Mesendoderm (in vitro differentiated cells): Measurements from ENCODE around the gene ACTRT2.

Experiments used
- DNase-seq: peaks from one replicate; pipeline ENCODE4 v3.0.0; 2013
- H2AK5ac ChIP-seq: 2 replicates; pipeline ENCODE4 v1.6.1; 2013; ENCODE audit warnings: low read length, inconsistent platforms
- H2BK120ac ChIP-seq: 2 replicates; pipeline ENCODE4 v1.6.1; 2013; ENCODE audit warnings: low read depth, mild to moderate bottlenecking, low read length, moderate library complexity, mixed read lengths
- H2BK15ac ChIP-seq: replicated peaks from 2 replicates; pipeline ENCODE4 v1.6.1; 2013; ENCODE audit warnings: low read depth, mild to moderate bottlenecking, moderate library complexity
- H2BK5ac ChIP-seq: 2 replicates; pipeline ENCODE4 v1.6.1; 2013; ENCODE audit warnings: low read length, inconsistent platforms
- H3K18ac ChIP-seq: 2 replicates; pipeline ENCODE4 v1.6.1; 2013; ENCODE audit warnings: mild to moderate bottlenecking, low read length, mixed read lengths
- H3K23ac ChIP-seq: one replicate; pipeline ENCODE4 v1.6.1; 2013; ENCODE audit warnings: low read length
- H3K27ac ChIP-seq: 2 replicates; pipeline ENCODE4 v1.5.1; 2013; ENCODE audit warnings: low read depth, mild to moderate bottlenecking, inconsistent platforms, low read length, moderate library complexity
- H3K27me3 ChIP-seq: 2 replicates; pipeline ENCODE4 v1.6.1; 2013; ENCODE audit warnings: low read length, control low read depth, mild to moderate bottlenecking, inconsistent platforms; ENCODE audit not compliant: insufficient read depth, poor library complexity
- H3K36me3 ChIP-seq: 2 replicates; pipeline ENCODE4 v1.6.1; 2013; ENCODE audit warnings: low read length, inconsistent platforms; ENCODE audit not compliant: control insufficient read depth, insufficient read depth
- H3K4ac ChIP-seq: one replicate; pipeline ENCODE4 v1.6.1; 2013; ENCODE audit warnings: low read depth, mild to moderate bottlenecking, low read length, moderate library complexity
- H3K4me1 ChIP-seq: 2 replicates; pipeline ENCODE4 v1.6.1; 2013; ENCODE audit warnings: low read depth, low read length, inconsistent platforms; ENCODE audit not compliant: control insufficient read depth
- H3K4me2 ChIP-seq: 2 replicates; pipeline ENCODE4 v1.6.1; 2013; ENCODE audit warnings: low read length
- H3K4me3 ChIP-seq: 2 replicates; pipeline ENCODE4 v1.5.1; 2013; ENCODE audit warnings: mild to moderate bottlenecking, low read length
- H3K56ac ChIP-seq: one replicate; pipeline ENCODE4 v1.6.1; 2013; ENCODE audit warnings: low read length
- H3K79me1 ChIP-seq: 2 replicates; pipeline ENCODE4 v1.6.1; 2013; ENCODE audit warnings: low read length, inconsistent platforms
- H3K79me2 ChIP-seq: 2 replicates; pipeline ENCODE4 v1.6.1; 2013; ENCODE audit warnings: mild to moderate bottlenecking, low read length; ENCODE audit not compliant: control insufficient read depth, insufficient read depth
- H3K9ac ChIP-seq: 2 replicates; pipeline ENCODE4 v1.6.1; 2013; ENCODE audit warnings: low read length, inconsistent platforms
- H4K5ac ChIP-seq: one replicate; pipeline ENCODE4 v1.6.1; 2013; ENCODE audit warnings: low read length
- H4K8ac ChIP-seq: one replicate; pipeline ENCODE4 v1.6.1; 2013; ENCODE audit warnings: low read depth, mild to moderate bottlenecking, control low read depth, low read length, moderate library complexity
- WGBS: extraction: QIAGEN DNeasy Blood & Tissue Kit; methylation state at CpG from one replicate; pipeline ENCODE4 v1.1.7; 2013; ENCODE audit warnings: low lambda C conversion rate, missing lambda C conversion rate; ENCODE audit not compliant: insufficient coverage; ENCODE audit errors: extremely low coverage; 5-methylcytosine and 5-hydroxymethylcytosine counted together

Gene ACTRT2

DNA sequence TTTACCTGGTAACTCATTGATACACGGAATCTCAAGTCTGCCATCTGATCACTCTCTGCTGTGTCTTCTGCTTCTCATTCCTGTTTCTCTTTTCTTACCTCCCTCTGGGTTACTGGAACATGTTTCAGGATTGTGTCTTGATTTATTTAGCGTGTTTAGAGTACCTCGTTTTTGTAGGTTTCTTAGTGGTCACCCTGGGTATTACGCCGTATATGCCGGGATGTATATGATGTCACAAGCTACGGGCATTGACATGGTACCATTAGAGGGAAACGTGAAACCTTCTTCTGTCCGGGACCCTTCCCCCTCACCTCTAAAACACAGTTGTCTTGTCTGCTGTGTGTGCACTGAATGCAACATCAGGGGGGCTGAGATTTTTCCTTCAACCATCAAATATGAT lies 2.8 kb downstream of the ACTRT2 start:
- Histone ChIP-seq H3K23ac (no peak overlapping the region), H4K8ac (no peak overlapping the region), H3K4me1 (no peaks in the 10 kb centered on the region), H3K4ac (no peak overlapping the region), H3K79me1 (no peaks in the 10 kb centered on the region), H2BK5ac (no peak overlapping the region), H2BK120ac (no peak overlapping the region), H4K5ac (no peak overlapping the region), H3K9ac (no peak overlapping the region), H3K18ac (no peak overlapping the region), H2BK15ac (no peak overlapping the region), H3K79me2 (no peaks in the 10 kb centered on the region), H3K27ac (no peak overlapping the region), H3K4me3 (no peak overlapping the region), H2AK5ac (no peak overlapping the region), H3K4me2 (no peak overlapping the region), H3K36me3 (no peaks in the 10 kb centered on the region), H3K56ac (no peak overlapping the region), H3K27me3 (no peaks in the 10 kb centered on the region)
- WGBS, result no CpG with 5 or more reads among the region's 9 CpGs
- DNase-seq, result peak; percentile 28

DNA sequence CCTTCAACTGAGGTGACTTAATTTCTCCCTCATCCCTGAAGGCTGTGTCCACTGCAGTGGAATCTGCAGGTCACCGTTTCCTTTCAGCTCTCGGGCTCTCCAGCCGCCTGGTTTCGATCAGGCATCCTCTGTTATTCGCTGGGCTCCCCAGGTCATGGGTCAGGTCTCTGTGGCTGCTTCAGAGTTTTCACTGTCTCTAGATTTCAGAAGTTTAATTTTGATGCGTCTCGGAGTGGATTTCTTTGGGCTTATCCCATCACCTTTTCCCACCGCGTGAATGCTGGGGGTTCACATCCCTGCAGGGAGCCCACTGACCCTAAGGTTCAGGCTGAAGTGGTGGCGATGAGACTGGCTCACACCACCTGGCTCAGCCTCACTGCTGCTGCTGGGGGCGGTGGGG lies 3.3 kb downstream of the ACTRT2 start:
- no peaks in the 10 kb centered on the region for H3K27me3 ChIP-seq
- H3K4ac ChIP-seq, result no peak overlapping the region
- H2BK5ac ChIP-seq, result no peak overlapping the region
- H4K5ac ChIP-seq, result no peak overlapping the region
- no peak overlapping the region for H2AK5ac ChIP-seq
- no peaks in the 10 kb centered on the region for H3K79me2 ChIP-seq
- H3K27ac ChIP-seq, result no peak overlapping the region
- no peak overlapping the region for H3K4me2 ChIP-seq
- H4K8ac ChIP-seq, result no peak overlapping the region
- no peak overlapping the region for H2BK15ac ChIP-seq
- no peaks in the 10 kb centered on the region for H3K79me1 ChIP-seq
- no peak overlapping the region for H3K9ac ChIP-seq
- WGBS, result no CpG with 5 or more reads among the region's 11 CpGs
- no peak overlapping the region for H3K4me3 ChIP-seq
- no peak overlapping the region for H2BK120ac ChIP-seq
- H3K23ac ChIP-seq, result no peak overlapping the region
- no peak overlapping the region for H3K56ac ChIP-seq
- H3K4me1 ChIP-seq, result no peaks in the 10 kb centered on the region
- no peak for DNase-seq
- H3K18ac ChIP-seq, result no peak overlapping the region
- no peaks in the 10 kb centered on the region for H3K36me3 ChIP-seq

DNA sequence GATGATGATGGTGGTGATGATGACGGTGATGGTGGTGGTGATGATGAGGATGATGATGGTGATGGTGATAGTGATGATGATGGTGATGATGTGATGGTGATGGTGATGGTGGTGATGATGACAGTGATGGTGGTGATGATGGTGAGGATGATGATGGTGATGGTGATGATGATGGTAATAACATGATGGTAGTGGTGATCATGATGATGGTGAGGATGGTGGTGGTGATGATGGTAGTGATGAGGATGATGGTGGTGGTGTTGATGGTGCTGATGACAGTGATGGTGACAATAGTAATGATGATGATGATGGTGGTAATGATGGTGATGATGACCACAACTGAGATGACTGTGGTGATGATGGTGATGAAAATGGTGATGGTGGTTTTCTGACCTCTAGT lies 4.9 kb downstream of the ACTRT2 start:
- H3K27me3 ChIP-seq, result no peaks in the 10 kb centered on the region
- H3K4me2 ChIP-seq, result no peak overlapping the region
- no peak overlapping the region for H2BK5ac ChIP-seq
- no peak overlapping the region for H2BK15ac ChIP-seq
- H4K5ac ChIP-seq, result no peak overlapping the region
- no peak overlapping the region for H3K23ac ChIP-seq
- no peak for DNase-seq
- no peak overlapping the region for H4K8ac ChIP-seq
- H2AK5ac ChIP-seq, result no peak overlapping the region
- H3K4ac ChIP-seq, result no peak overlapping the region
- no peak overlapping the region for H2BK120ac ChIP-seq
- no peak overlapping the region for H3K9ac ChIP-seq
- no peaks in the 10 kb centered on the region for H3K36me3 ChIP-seq
- H3K18ac ChIP-seq, result no peak overlapping the region
- WGBS, result no CpG with 5 or more reads among the region's 1 CpG
- H3K4me1 ChIP-seq, result no peaks in the 10 kb centered on the region
- no peak overlapping the region for H3K56ac ChIP-seq
- no peaks in the 10 kb centered on the region for H3K79me2 ChIP-seq
- H3K79me1 ChIP-seq, result no peaks in the 10 kb centered on the region
- H3K27ac ChIP-seq, result no peak overlapping the region
- no peak overlapping the region for H3K4me3 ChIP-seq

DNA sequence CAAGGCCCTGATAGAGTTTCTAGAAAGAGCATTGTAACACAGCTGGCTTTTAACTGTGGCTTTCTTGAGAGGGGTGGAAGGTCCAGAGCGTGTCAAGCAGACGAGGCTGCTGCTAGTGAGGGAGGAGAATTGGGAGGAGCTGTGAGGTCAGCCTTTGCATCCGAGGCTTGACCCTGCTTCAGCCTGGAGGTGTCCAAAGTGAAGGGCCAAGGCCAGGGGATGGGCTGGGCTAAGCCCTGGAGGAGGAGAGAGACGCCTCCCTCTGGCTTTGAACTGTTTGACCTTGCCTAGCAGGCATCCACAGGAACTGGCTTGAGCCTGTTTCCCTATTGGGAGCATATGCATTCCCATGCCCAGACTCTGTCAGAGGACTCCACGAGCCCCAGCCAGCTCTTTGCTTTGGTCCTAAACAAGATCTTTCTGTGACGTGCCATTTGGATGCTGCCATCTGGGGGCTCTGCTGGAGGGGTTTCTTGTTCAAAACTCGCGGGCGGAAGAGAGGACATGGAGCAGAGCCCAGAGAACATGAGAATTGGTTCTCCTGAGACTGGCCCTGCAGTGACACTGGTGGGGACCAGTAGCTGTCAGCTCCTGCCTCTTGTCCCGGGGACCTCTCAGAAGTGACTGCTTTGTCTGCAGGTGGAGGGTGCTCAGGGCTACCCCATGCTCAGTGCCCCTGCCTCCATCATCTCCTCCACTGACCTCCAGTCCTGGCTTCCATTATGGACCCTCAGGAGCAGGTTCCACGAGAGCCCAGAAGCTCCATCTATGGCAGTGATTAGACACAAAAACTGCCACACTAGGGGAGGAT lies 5.5 kb downstream of the ACTRT2 start:
- no peak overlapping the region for H3K4me2 ChIP-seq
- no peaks in the 10 kb centered on the region for H3K79me1 ChIP-seq
- no peak overlapping the region for H3K27ac ChIP-seq
- H3K18ac ChIP-seq, result no peak overlapping the region
- H2BK120ac ChIP-seq, result no peak overlapping the region
- H3K4me1 ChIP-seq, result no peaks in the 10 kb centered on the region
- no peak overlapping the region for H2BK15ac ChIP-seq
- DNase-seq, result no peak
- H3K4me3 ChIP-seq, result no peak overlapping the region
- no peak overlapping the region for H3K9ac ChIP-seq
- no peaks in the 10 kb centered on the region for H3K36me3 ChIP-seq
- H3K27me3 ChIP-seq, result no peaks in the 10 kb centered on the region
- no peaks in the 10 kb centered on the region for H3K79me2 ChIP-seq
- WGBS, result no CpG with 5 or more reads among the region's 11 CpGs
- H2AK5ac ChIP-seq, result no peak overlapping the region
- no peak overlapping the region for H2BK5ac ChIP-seq
- H3K4ac ChIP-seq, result no peak overlapping the region
- H4K8ac ChIP-seq, result no peak overlapping the region
- H4K5ac ChIP-seq, result no peak overlapping the region
- H3K56ac ChIP-seq, result no peak overlapping the region
- H3K23ac ChIP-seq, result no peak overlapping the region

DNA sequence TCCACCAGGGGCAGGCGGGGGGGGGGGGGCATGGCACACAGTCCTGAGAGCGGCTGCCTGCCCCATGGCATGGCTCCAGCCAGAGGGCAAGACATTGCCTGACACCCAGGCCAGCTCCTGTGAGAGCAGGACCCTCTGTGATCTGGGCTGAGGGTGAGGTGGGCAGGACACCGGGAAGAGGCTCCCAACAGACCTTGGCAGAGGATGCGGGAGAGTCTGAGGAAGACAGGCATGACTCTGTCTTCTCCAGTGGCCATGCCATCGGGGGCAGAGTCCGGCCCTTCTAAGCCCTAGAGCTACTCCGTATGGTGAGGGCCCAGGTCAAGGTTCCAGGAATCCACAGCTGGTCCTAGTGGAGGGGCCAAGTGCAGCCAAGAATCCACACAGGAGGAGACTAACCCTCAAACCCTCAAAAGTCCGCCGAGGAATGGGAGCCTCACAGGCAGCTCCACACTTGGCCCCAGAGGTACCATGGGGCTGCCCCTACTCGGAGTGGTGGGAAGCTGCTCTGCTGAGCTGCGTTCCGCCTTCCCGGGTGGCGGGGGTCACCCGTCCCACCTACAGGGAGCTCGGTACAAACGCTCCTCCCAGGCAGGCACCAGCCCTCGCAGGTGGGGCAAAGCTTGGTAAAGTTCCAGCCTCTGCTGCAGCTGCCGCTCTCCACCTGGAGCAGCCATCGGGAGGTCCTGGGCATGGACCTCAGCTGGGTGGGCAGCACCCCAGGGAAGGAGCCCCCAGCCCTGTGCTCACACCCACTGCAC lies 6.5 kb downstream of the ACTRT2 start:
- no peak overlapping the region for H3K18ac ChIP-seq
- H3K4me2 ChIP-seq, result no peak overlapping the region
- H4K8ac ChIP-seq, result no peak overlapping the region
- H3K36me3 ChIP-seq, result no peaks in the 10 kb centered on the region
- H3K23ac ChIP-seq, result no peak overlapping the region
- no peak overlapping the region for H3K9ac ChIP-seq
- H2BK15ac ChIP-seq, result no peak overlapping the region
- H3K4me1 ChIP-seq, result no peaks in the 10 kb centered on the region
- no peaks in the 10 kb centered on the region for H3K79me1 ChIP-seq
- DNase-seq, result no peak
- no CpG with 5 or more reads among the region's 20 CpGs for WGBS
- no peaks in the 10 kb centered on the region for H3K27me3 ChIP-seq
- H3K4me3 ChIP-seq, result no peak overlapping the region
- H3K4ac ChIP-seq, result no peak overlapping the region
- no peaks in the 10 kb centered on the region for H3K79me2 ChIP-seq
- H4K5ac ChIP-seq, result no peak overlapping the region
- H2AK5ac ChIP-seq, result no peak overlapping the region
- no peak overlapping the region for H3K56ac ChIP-seq
- no peak overlapping the region for H2BK120ac ChIP-seq
- H3K27ac ChIP-seq, result no peak overlapping the region
- no peak overlapping the region for H2BK5ac ChIP-seq
